ENCODE data around the gene FGF14. TPM values are rescaled to one million over a fixed set of nuclear protein-coding genes. Genes with fewer than 3 reads are reported as not detected.

The FGF14 gene
- total RNA-seq, 1 donor from 2014 or later: 1.4 TPM

GRCh38 chr13:102028868-102029267, 373.0 kb downstream of the FGF14 start:
- no peaks in the 10 kb centered on the region for H3K27me3 Mint-ChIP-seq (ENCODE audit: insufficient read depth, low read depth)
- no peak overlapping the region for H3K4me3 ChIP-seq
- no peak overlapping the region for H2AFZ ChIP-seq (replicated peaks)
- H3K27me3 ChIP-seq: no peaks in the 10 kb centered on the region
- H3K4me1 ChIP-seq: peaks cover 10% of the 10 kb centered on the region
- no peak overlapping the region for H3K4me3 Mint-ChIP-seq
- no peak overlapping the region for H3K9ac ChIP-seq
- peaks cover 4% of the 10 kb centered on the region for H3F3A ChIP-seq (ENCODE audit: low read depth)
- H3K9me3 Mint-ChIP-seq: no peaks in the 10 kb centered on the region
- no peaks in the 10 kb centered on the region for H3K9me3 ChIP-seq (ENCODE audit: low read depth)
- H3K27ac Mint-ChIP-seq: no peak overlapping the region
- H3K4me1 Mint-ChIP-seq: peaks cover 20% of the 10 kb centered on the region
- H3K4me2 ChIP-seq: no peak overlapping the region
- TF ChIP-seq EZH2phosphoT487 (IDR thresholded peaks at IDR 0.05) (no peak), CTCF (IDR thresholded peaks at IDR 0.05) (no peak), EZH2 (IDR thresholded peaks at IDR 0.05) (no peak)
- no peaks in the 10 kb centered on the region for H3K36me3 Mint-ChIP-seq
- H3K79me2 ChIP-seq (ENCODE audit: low read depth): no peaks in the 10 kb centered on the region
- DNase-seq (ENCODE audit: low spot score): no peak
- H3K27ac ChIP-seq: no peak overlapping the region
- no peaks in the 10 kb centered on the region for H4K20me1 ChIP-seq (ENCODE audit: low read depth)
- no peaks in the 10 kb centered on the region for H3K36me3 ChIP-seq

GRCh38 chr13:102028206-102028605, 373.6 kb downstream of the FGF14 start:
- TF ChIP-seq EZH2 (IDR thresholded peaks at IDR 0.05): no peak
- no peak for TF ChIP-seq EZH2phosphoT487 (IDR thresholded peaks at IDR 0.05)
- no peak for TF ChIP-seq CTCF (IDR thresholded peaks at IDR 0.05)
- H3K4me3 ChIP-seq: no peak overlapping the region
- no peaks in the 10 kb centered on the region for H4K20me1 ChIP-seq (ENCODE audit: low read depth)
- no peak overlapping the region for H2AFZ ChIP-seq (replicated peaks)
- Mint-ChIP-seq H3K27me3 (ENCODE audit: insufficient read depth, low read depth) (no peaks in the 10 kb centered on the region), H3K36me3 (no peaks in the 10 kb centered on the region), H3K4me3 (no peak overlapping the region), H3K4me1 (peaks cover 13% of the 10 kb centered on the region), H3K9me3 (no peaks in the 10 kb centered on the region), H3K27ac (no peak overlapping the region)
- H3K9ac ChIP-seq: no peak overlapping the region
- H3K27me3 ChIP-seq: no peaks in the 10 kb centered on the region
- H3K9me3 ChIP-seq (ENCODE audit: low read depth): no peaks in the 10 kb centered on the region
- no peak overlapping the region for H3K4me2 ChIP-seq
- H3F3A ChIP-seq (ENCODE audit: low read depth): no peaks in the 10 kb centered on the region
- H3K36me3 ChIP-seq: no peaks in the 10 kb centered on the region
- no peak overlapping the region for H3K27ac ChIP-seq
- H3K79me2 ChIP-seq (ENCODE audit: low read depth): no peaks in the 10 kb centered on the region
- DNase-seq (ENCODE audit: low spot score): no peak
- H3K4me1 ChIP-seq: peaks cover 3% of the 10 kb centered on the region

GRCh38 chr13:102021777-102022176, 380.1 kb downstream of the FGF14 start:
- Histone ChIP-seq H3K27me3 (no peaks in the 10 kb centered on the region), H3K27ac (no peak overlapping the region), H4K20me1 (ENCODE audit: low read depth) (no peaks in the 10 kb centered on the region), H3K9ac (no peak overlapping the region), H3K4me2 (no peak overlapping the region), H2AFZ (replicated peaks) (no peak overlapping the region), H3F3A (ENCODE audit: low read depth) (no peaks in the 10 kb centered on the region), H3K36me3 (no peaks in the 10 kb centered on the region), H3K79me2 (ENCODE audit: low read depth) (no peaks in the 10 kb centered on the region), H3K9me3 (ENCODE audit: low read depth) (peaks cover 5% of the 10 kb centered on the region), H3K4me3 (no peak overlapping the region), H3K4me1 (no peaks in the 10 kb centered on the region)
- TF ChIP-seq EZH2 (IDR thresholded peaks at IDR 0.05) (no peak), CTCF (IDR thresholded peaks at IDR 0.05) (no peak), EZH2phosphoT487 (IDR thresholded peaks at IDR 0.05) (no peak)
- Mint-ChIP-seq H3K4me1 (no peaks in the 10 kb centered on the region), H3K4me3 (no peak overlapping the region), H3K27ac (no peak overlapping the region), H3K36me3 (no peaks in the 10 kb centered on the region), H3K9me3 (peaks cover 13% of the 10 kb centered on the region), H3K27me3 (ENCODE audit: insufficient read depth, low read depth) (no peaks in the 10 kb centered on the region)
- DNase-seq (ENCODE audit: low spot score): no peak

Data from neural progenitor cell (in vitro differentiated cells).